ENCODE measurements around the gene SUN1.
"Not testable (repeated sequence)": the region's sequence is repeated elsewhere in the genome, so short reads cannot be mapped to it uniquely, and the experiment has no call there.

Gene SUN1

GRCh38 chr7:907158-907980, 75.1 kb downstream of the SUN1 start:
- DNase-seq (ENCODE audit: low read depth) = no peak

DNA sequence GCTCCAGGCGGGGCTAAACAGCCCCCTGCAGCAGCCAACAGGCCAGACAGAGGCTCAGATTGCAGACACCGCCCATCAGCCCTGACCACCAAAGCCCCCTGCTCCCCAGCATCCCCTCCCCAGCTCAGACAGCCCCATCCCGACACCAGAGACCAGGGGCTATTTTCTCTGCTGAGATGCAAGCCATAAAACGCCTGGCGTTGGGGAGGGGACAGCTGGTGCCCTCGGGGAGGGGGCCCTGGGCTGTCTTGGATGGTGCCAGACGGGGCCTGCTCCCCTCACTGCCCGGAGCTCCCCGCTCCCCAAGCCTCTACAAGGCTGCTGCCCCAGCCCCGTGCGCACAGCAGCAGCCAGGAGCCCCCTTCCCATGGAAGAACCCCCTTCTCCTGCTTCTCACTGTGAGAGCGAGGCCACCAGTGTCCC, 75.9 kb downstream of the SUN1 start:
- no peak for DNase-seq (ENCODE audit: low read depth)

DNA sequence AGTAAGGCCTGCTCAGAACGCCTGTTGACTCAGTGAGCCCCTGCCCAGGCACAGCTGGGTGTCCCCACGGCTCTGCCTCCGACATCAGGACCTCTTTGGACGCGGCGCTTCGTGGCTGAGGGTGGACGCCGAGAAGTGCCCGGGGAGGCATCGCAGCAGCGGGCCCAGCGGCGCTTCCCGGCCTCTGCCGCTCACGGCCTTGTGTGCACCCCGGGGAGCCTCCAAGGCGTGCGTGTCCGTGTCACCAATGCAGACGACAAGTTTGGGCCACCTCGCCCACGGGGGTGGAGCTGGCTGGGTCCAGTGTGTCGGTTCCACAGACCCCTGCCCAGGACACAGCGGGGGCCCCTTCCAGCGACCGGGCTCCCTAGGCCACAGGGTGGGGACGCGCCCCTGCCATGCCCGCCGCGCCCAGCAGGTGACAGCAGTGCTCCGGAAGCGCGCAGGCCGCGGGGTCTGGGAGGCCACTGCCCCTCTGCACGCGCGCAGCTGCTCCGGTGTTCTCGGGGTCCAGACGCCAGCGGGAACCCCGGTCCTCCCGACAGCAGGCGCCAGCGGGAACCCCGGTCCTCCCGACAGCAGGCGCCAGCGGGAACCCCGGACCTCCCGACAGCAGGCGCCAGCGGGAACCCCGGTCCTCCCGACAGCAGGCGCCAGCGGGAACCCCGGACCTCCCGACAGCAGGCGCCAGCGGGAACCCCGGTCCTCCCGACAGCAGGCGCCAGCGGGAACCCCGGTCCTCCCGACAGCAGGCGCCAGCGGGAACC, 76.5 kb downstream of the SUN1 start:
- not testable (repeated sequence) for DNase-seq (ENCODE audit: low read depth)

GRCh38 chr7:909358-910329, 77.4 kb downstream of the SUN1 start:
- no peak for DNase-seq (ENCODE audit: low read depth)

- DNase-seq (ENCODE audit: low read depth) = no peak
Observed at GRCh38 chr7:910441-910861, 78.2 kb downstream of the SUN1 start.

GRCh38 chr7:910931-911431, 78.7 kb downstream of the SUN1 start:
- DNase-seq (ENCODE audit: low read depth) = no peak

DNA sequence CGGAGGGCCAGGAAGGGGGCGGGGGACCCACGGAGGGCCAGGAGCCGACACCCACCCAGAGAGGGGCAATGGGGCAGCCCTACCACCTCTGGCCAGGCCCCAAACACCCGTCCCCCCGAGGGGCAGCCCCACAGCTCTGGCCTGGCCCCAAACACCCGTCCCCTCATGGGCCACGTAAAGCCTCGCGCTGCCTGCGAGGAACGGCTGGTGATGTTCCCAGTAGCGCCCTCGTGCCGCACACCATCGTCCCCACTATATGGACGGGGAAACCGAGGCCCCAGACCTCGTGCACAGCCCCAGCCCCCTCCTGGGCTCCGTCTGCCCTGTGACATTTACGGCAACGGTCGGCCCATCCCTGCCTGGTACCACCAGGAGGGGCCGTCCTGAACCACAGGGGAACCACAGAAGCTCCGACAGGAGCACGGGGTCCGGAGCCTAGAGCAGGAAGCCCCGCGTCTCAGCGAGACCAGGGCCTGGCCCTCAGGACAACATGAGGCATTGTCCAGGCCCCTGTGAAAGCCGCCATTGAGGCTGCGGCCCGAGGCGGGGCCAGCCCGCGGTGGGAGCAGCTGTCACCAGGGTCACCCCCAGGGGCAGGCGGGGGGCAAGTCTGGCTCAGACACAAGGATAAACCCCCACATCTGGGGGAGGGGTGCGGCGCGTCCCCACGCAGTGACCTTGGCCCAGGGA, 79.7 kb downstream of the SUN1 start:
- DNase-seq (ENCODE audit: low read depth) = no peak

DNA sequence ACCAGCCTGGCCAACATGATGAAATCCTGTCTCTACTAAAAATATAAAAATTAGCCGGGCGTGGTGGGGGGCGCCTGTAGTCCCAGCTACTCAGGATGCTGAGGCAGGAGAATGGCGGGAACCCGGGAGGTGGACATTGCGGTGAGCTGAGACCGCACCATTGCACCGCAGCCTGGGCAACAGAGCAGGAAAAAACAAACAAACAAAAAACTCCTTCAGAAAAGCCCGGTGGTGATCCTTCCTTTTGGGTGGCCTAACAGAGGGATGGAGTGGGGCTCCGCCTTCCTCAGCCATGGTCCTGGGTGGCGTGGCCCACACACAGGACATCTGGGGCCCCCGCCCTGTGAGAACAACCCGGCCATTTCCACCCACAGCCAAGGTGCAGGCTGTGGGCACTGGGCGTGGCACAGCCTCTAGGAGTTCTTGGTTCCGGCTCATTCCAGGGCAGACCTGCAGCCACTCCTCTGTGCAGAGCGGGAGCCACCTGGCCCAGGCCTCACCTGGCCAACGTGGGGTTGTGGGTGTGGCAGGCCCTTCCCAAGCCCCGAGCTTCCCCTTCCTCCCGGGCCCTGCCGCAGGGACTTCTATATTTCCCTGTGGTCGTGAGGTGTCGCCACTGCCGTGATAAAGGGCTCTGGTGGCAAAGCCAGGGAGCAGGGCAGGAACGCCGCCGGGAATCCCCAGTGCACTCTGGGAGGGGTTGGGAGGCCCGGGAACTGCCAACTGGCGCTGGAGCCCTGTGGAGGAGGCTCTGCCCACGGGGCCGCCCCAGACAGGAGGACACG, 81.7 kb downstream of the SUN1 start:
- DNase-seq (ENCODE audit: low read depth) = no peak

- DNase-seq (ENCODE audit: low read depth) = no peak
Observed at GRCh38 chr7:914521-915194, 82.4 kb downstream of the SUN1 start.

DNA sequence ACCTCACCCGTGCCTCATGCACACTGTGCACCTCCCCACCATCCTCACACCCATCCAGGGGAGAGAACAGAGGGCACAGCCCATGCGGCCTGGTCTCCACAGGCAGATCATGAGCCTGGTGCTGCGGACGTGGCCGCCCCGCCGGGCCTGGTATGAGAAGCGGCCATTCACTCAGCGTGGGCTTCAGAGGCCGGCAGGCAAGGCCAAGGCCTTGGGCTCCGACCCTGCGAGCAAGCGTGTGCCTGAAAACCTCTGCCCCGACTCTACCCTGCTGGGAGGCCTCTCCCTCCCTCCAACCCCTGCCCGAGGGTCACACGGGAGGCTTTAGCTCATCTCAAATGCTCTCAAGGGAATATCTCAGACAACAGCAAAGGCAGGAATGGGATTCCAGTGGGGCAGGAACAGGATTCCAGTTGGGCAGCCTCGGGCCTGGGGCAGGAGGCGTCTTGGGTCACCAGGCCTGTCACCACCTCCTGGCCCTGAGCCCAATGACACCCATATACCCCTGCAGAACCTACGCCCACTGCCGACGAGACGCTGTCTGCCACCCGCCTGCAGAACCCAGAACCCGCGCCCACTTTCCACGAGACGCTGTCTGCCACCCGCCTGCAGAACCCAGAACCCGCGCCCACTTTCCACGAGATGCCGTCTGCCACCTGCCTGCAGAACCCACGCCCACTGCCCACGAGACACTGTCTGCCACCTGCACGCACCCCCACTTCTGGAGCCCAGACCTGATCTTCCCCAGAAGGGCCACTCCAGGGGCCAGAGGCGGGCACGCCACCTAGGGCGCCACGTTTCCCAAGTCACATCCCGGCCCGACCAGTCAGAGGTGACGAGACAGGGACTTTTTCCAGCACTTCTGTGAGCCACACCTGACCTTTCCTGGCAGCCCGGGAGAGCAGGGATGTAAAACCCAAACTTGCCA, 83.3 kb downstream of the SUN1 start:
- no peak for DNase-seq (ENCODE audit: low read depth)

GRCh38 chr7:916291-916941, 84.1 kb downstream of the SUN1 start:
- DNase-seq (ENCODE audit: low read depth) = no peak

GRCh38 chr7:917255-918117, 85.2 kb downstream of the SUN1 start:
- no peak for DNase-seq (ENCODE audit: low read depth)

DNA sequence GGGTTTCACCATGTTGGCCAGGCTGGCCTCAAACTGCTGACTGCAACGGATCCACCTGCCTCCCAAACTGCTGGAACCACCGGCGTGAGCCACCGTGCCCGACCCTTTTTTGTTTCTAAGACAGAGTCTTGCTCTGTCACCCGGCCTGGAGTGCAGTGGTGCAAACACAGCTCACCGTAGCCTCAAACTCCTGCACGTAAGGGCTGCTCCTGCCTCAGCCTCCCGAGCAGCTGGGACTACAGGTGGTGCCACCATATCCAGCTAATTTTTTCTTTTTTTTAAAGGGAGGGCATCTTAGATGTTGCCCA, 85.8 kb downstream of the SUN1 start:
- no peak for DNase-seq (ENCODE audit: low read depth)

- no peak for DNase-seq (ENCODE audit: low read depth)
Observed at GRCh38 chr7:918441-919113, 86.3 kb downstream of the SUN1 start.

DNA sequence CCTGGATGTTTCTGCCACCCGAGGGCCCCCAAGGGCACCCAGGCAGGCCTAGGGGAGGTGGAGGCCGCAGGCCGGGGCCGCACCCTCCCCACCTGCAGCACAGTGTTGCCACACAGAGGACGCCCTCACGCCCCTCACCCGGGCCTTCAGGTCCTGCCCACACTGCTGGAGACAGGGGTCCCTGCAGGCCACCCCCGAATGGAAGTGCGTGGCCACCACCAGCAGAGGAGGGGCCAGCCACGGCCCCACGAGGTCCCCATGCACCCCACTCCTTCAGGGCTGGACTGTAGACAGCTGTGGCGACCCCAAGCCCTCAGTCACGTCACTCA, 86.8 kb downstream of the SUN1 start:
- no peak for DNase-seq (ENCODE audit: low read depth)

DNA sequence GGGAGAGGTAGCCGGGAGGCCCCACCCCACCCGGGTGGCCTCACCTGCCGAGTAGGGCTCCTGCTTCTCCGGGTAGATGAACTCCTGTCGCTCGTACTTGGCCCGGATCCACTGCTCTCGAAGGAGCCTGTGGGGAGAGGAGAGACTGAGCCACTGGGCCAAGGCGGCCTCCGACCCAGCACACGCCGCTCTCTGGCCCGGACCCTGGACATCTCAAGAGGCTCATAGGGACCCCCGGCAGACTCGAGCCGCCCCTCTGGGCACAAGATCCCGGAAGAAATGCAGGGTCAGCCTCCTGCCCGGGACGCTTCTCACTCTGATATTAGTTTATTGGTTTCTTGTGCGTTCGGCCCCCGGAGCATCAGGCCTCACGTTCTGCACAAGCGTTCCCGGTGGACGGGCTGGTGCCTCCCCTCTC, 87.7 kb downstream of the SUN1 start:
- no peak for DNase-seq (ENCODE audit: low read depth)
